HEK293 (cell line): ENCODE data around the gene IGF2BP2.

Experiments used
- AEBP2 ChIP-seq: fragments of 450-650 bp; formaldehyde crosslinking; IDR thresholded peaks from 2 replicates; pipeline ENCODE4 v1.5.1; 2016; ENCODE audit warnings: missing biosample characterization, missing genetic modification characterization, borderline replicate concordance
- BCL11B ChIP-seq: fragments of 450-650 bp; formaldehyde crosslinking; IDR thresholded peaks from 2 replicates; pipeline ENCODE4 v1.5.1; 2016; ENCODE audit warnings: low read depth, missing biosample characterization, missing genetic modification characterization
- IKZF3 ChIP-seq: fragments of 450-650 bp; IDR thresholded peaks from 2 replicates; pipeline ENCODE4 v1.5.0; 2018; ENCODE audit warnings: missing biosample characterization, mild to moderate bottlenecking, missing genetic modification characterization, moderate library complexity
- KLF17 ChIP-seq: fragments of 450-650 bp; formaldehyde crosslinking; IDR thresholded peaks from 2 replicates; pipeline ENCODE4 v1.5.1; 2016; ENCODE audit warnings: missing biosample characterization, missing genetic modification characterization
- PRDM2 ChIP-seq: fragments of 450-650 bp; formaldehyde crosslinking; IDR thresholded peaks from 2 replicates; pipeline ENCODE4 v1.5.1; 2016; ENCODE audit warnings: missing biosample characterization, missing genetic modification characterization, borderline replicate concordance
- PRDM4 ChIP-seq: fragments of 450-650 bp; formaldehyde crosslinking; IDR thresholded peaks from 2 replicates; pipeline ENCODE4 v1.5.1; 2017; ENCODE audit warnings: missing biosample characterization, missing genetic modification characterization
- YY2 ChIP-seq: fragments of 450-650 bp; formaldehyde crosslinking; IDR thresholded peaks from 2 replicates; pipeline ENCODE4 v1.5.1; 2016; ENCODE audit warnings: missing biosample characterization, missing genetic modification characterization
- ZBTB20 ChIP-seq: fragments of 450-650 bp; formaldehyde crosslinking; IDR thresholded peaks from 2 replicates; pipeline ENCODE4 v1.5.1; 2016; ENCODE audit warnings: missing biosample characterization, missing genetic modification characterization
- ZFP3 ChIP-seq: fragments of 450-650 bp; formaldehyde crosslinking; IDR thresholded peaks from 2 replicates; pipeline ENCODE4 v1.5.1; 2016; ENCODE audit warnings: low read depth, missing biosample characterization, missing genetic modification characterization
- ZNF19 ChIP-seq: fragments of 450-650 bp; formaldehyde crosslinking; IDR thresholded peaks from 2 replicates; pipeline ENCODE4; 2016; ENCODE audit warnings: missing biosample characterization, missing genetic modification characterization, low read depth
- ZNF24 ChIP-seq: fragments of 450-650 bp; formaldehyde crosslinking; IDR thresholded peaks from 2 replicates; pipeline ENCODE4 v1.5.1; 2016; ENCODE audit warnings: missing biosample characterization, missing genetic modification characterization
- ZNF324 ChIP-seq: fragments of 450-650 bp; formaldehyde crosslinking; IDR thresholded peaks from 2 replicates; pipeline ENCODE4 v1.5.1; 2016; ENCODE audit warnings: missing biosample characterization, missing genetic modification characterization
- ZNF391 ChIP-seq: fragments of 450-650 bp; formaldehyde crosslinking; IDR thresholded peaks from 2 replicates; pipeline ENCODE4 v1.5.1; 2016; ENCODE audit warnings: low read depth, missing biosample characterization, missing genetic modification characterization, borderline replicate concordance
- ZNF398 ChIP-seq: fragments of 450-650 bp; formaldehyde crosslinking; IDR thresholded peaks from 2 replicates; pipeline ENCODE4 v1.5.1; 2017; ENCODE audit warnings: missing biosample characterization, missing genetic modification characterization
- ZNF48 ChIP-seq: fragments of 450-650 bp; formaldehyde crosslinking; IDR thresholded peaks from 2 replicates; pipeline ENCODE4 v1.5.1; 2016; ENCODE audit warnings: missing biosample characterization, missing genetic modification characterization
- ZNF514 ChIP-seq: fragments of 450-650 bp; formaldehyde crosslinking; IDR thresholded peaks from 2 replicates; pipeline ENCODE4 v1.5.1; 2016; ENCODE audit warnings: missing biosample characterization, missing genetic modification characterization
- ZNF701 ChIP-seq: fragments of 450-650 bp; formaldehyde crosslinking; IDR thresholded peaks from 2 replicates; pipeline ENCODE4 v1.5.1; 2016; ENCODE audit warnings: missing biosample characterization, missing genetic modification characterization
- ZSCAN16 ChIP-seq: fragments of 450-650 bp; formaldehyde crosslinking; IDR thresholded peaks from 2 replicates; pipeline ENCODE4 v1.5.1; 2016; ENCODE audit warnings: missing biosample characterization, missing genetic modification characterization
- TF ChIP-seq, protein P1 (sequence below): fragments of 450-650 bp; formaldehyde crosslinking; IDR thresholded peaks from 2 replicates; pipeline ENCODE4 v1.5.1; 2016; ENCODE audit warnings: missing biosample characterization, missing genetic modification characterization
- TF ChIP-seq, protein P2 (sequence below): fragments of 450-650 bp; formaldehyde crosslinking; IDR thresholded peaks from 2 replicates; pipeline ENCODE4 v1.5.1; 2016; ENCODE audit warnings: missing biosample characterization, missing genetic modification characterization
- TF ChIP-seq, protein P3 (sequence below): fragments of 450-650 bp; formaldehyde crosslinking; optimal IDR thresholded peaks from 2 replicates; pipeline ENCODE3; 2016; ENCODE audit warnings: missing biosample characterization, mild to moderate bottlenecking, missing genetic modification characterization

Gene IGF2BP2

DNA sequence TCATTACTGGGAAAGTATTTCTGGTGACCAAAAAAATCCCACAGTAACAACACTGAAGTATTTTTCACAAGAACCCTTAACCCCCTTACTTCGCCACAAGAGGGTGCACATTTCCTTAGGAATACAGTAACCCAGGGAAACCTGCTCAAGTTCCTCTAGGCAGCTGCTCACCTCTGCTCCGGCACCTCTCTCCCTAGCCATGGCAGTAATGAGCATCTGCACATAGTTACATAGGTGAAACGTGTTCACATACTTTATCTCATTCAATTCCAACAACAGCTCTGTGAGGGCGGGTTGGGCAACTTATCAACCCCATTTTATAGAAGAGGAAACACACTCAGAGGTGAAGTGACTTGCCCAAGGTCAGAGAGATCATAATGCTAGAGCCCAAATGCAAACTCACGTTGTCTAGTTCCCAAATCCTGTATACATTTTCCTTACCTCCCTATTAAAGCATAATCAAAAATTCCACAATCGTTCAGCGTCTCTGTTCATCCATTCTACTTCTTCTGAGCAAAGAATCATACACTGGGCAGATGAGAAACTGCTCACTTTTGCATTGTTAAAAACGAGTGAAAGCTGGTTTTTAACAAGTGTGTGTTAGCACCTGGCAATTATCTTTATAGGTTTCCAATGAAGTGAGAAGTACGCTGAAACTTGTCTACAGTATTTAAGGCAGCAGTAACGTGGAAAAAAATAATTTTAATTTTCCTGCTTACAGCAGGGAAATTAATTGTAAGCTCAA lies 90.7 kb downstream of the IGF2BP2 start (continued):
- TF ChIP-seq BCL11B (tag by site-specific recombination), result no peak
- peak; percentile 68; the same call in 1 of the 2 replicates for TF ChIP-seq PRDM4 (tag by site-specific recombination)
- TF ChIP-seq ZNF514, result no peak
- no peak for TF ChIP-seq YY2
- no peak for TF ChIP-seq ZFP3 (tag by site-specific recombination)
- TF ChIP-seq, protein P1, sequence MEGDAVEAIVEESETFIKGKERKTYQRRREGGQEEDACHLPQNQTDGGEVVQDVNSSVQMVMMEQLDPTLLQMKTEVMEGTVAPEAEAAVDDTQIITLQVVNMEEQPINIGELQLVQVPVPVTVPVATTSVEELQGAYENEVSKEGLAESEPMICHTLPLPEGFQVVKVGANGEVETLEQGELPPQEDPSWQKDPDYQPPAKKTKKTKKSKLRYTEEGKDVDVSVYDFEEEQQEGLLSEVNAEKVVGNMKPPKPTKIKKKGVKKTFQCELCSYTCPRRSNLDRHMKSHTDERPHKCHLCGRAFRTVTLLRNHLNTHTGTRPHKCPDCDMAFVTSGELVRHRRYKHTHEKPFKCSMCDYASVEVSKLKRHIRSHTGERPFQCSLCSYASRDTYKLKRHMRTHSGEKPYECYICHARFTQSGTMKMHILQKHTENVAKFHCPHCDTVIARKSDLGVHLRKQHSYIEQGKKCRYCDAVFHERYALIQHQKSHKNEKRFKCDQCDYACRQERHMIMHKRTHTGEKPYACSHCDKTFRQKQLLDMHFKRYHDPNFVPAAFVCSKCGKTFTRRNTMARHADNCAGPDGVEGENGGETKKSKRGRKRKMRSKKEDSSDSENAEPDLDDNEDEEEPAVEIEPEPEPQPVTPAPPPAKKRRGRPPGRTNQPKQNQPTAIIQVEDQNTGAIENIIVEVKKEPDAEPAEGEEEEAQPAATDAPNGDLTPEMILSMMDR (tag by site-specific recombination), result peak; percentile 31; the same call in 1 of the 2 replicates
- no peak for TF ChIP-seq ZNF398 (tag by site-specific recombination)
- no peak for TF ChIP-seq ZSCAN16
- no peak for TF ChIP-seq PRDM2 (tag by site-specific recombination)
- TF ChIP-seq ZNF24 (tag by site-specific recombination), result no peak
- peak; percentile 72 for TF ChIP-seq IKZF3
- TF ChIP-seq, protein P2, sequence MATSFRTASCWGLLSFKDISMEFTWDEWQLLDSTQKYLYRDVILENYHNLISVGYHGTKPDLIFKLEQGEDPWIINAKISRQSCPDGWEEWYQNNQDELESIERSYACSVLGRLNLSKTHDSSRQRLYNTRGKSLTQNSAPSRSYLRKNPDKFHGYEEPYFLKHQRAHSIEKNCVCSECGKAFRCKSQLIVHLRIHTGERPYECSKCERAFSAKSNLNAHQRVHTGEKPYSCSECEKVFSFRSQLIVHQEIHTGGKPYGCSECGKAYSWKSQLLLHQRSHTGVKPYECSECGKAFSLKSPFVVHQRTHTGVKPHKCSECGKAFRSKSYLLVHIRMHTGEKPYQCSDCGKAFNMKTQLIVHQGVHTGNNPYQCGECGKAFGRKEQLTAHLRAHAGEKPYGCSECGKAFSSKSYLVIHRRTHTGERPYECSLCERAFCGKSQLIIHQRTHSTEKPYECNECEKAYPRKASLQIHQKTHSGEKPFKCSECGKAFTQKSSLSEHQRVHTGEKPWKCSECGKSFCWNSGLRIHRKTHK, result no peak
- TF ChIP-seq, protein P3, sequence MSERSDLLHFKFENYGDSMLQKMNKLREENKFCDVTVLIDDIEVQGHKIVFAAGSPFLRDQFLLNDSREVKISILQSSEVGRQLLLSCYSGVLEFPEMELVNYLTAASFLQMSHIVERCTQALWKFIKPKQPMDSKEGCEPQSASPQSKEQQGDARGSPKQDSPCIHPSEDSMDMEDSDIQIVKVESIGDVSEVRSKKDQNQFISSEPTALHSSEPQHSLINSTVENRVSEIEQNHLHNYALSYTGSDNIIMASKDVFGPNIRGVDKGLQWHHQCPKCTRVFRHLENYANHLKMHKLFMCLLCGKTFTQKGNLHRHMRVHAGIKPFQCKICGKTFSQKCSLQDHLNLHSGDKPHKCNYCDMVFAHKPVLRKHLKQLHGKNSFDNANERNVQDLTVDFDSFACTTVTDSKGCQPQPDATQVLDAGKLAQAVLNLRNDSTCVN (tag by site-specific recombination), result no peak
- no peak for TF ChIP-seq ZNF324 (tag by site-specific recombination)
- no peak for TF ChIP-seq ZNF19
- TF ChIP-seq ZBTB20 (tag by site-specific recombination), result peak; percentile 48; the same call in 1 of the 2 replicates
- TF ChIP-seq AEBP2 (tag by site-specific recombination), result no peak
- no peak for TF ChIP-seq ZNF701 (tag by site-specific recombination)
- TF ChIP-seq ZNF391, result no peak
- no peak for TF ChIP-seq ZNF48 (tag by site-specific recombination)
- TF ChIP-seq KLF17 (tag by site-specific recombination), result no peak
